K562 (cell line): ENCODE measurements around the gene TTC16. TPM values are rescaled to one million over a fixed set of nuclear protein-coding genes. Genes with fewer than 3 reads are reported as not detected.

Source experiments
- CBX8 ChIP-seq: fragments of 200-600 bp; sonication (generic); IDR thresholded peaks from 2 replicates; pipeline ENCODE4 v1.6.1; 2012; ENCODE audit warnings: borderline replicate concordance, mixed run types, low read depth, mild to moderate bottlenecking, moderate library complexity, mixed read lengths, low read length, control low read depth, inconsistent platforms; ENCODE audit not compliant: poor library complexity, severe bottlenecking; ENCODE audit errors: extremely low read depth
- CC2D1A ChIP-seq: fragments of 450-650 bp; IDR thresholded peaks from 2 replicates; pipeline ENCODE4 v1.6.1; 2017; ENCODE audit warnings: mild to moderate bottlenecking
- CREM ChIP-seq: IDR thresholded peaks from 2 replicates; pipeline ENCODE4 v1.6.1; 2014; ENCODE audit warnings: antibody characterized with exemption, low read depth
- EGR1 ChIP-seq: fragments of 450-650 bp; conservative IDR thresholded peaks from 2 replicates; pipeline ENCODE4 v1.6.1; 2017; ENCODE audit warnings: mild to moderate bottlenecking
- IRF2 ChIP-seq: sonication (generic); formaldehyde crosslinking; IDR thresholded peaks from 2 replicates; pipeline ENCODE4 v1.8.1; 2022; ENCODE audit warnings: mild to moderate bottlenecking, missing genetic modification reagents
- MEIS2 ChIP-seq: fragments of 450-650 bp; IDR thresholded peaks from 2 replicates; pipeline ENCODE4 v1.6.1; 2014; ENCODE audit warnings: mild to moderate bottlenecking; ENCODE audit not compliant: partially characterized antibody
- MLLT1 ChIP-seq, 2 experiments: fragments of 450-650 bp; IDR thresholded peaks; 2 replicates each; pipeline ENCODE4 v1.6.1; 2016
- NONO ChIP-seq, 2 experiments: fragments of 200-400 bp in 1 of 2; fragments of 450-650 bp in 1 of 2; formaldehyde crosslinking in 1 of 2; IDR thresholded peaks; 2 replicates each; pipeline ENCODE4 v1.6.1; 2017; ENCODE audit warnings: low read depth in 2 of 2, mild to moderate bottlenecking in 2 of 2, moderate library complexity in 2 of 2, low read length in 1 of 2
- PHF8 ChIP-seq: fragments of 200-600 bp; sonication (generic); IDR thresholded peaks from 2 replicates; pipeline ENCODE4 v1.6.1; 2012; ENCODE audit warnings: mixed run types, mild to moderate bottlenecking, inconsistent platforms, low read length, moderate library complexity, borderline replicate concordance
- POLR2B ChIP-seq: fragments of 450-650 bp; IDR thresholded peaks from 2 replicates; pipeline ENCODE4 v1.6.1; 2018; ENCODE audit warnings: low read depth; ENCODE audit not compliant: partially characterized antibody
- PPARD ChIP-seq: fragments of 250-450 bp; sonication (Bioruptor Pico); IDR thresholded peaks from 2 replicates; pipeline ENCODE4 v1.8.0; 2022; ENCODE audit warnings: inconsistent platforms, mild to moderate bottlenecking, moderate library complexity
- RCOR1 ChIP-seq, 2 experiments: IDR thresholded peaks; 2 replicates each; pipeline ENCODE4 v1.6.1; 2012; ENCODE audit warnings: low read depth in 2 of 2, low read length in 2 of 2, borderline replicate concordance in 1 of 2, improper control_type of control experiment in 1 of 2
- RREB1 ChIP-seq: fragments of 250-450 bp; sonication (Bioruptor Pico); IDR thresholded peaks from 2 replicates; pipeline ENCODE4 v1.4.0; 2020
- STAG1 ChIP-seq: sonication (generic); formaldehyde crosslinking; IDR thresholded peaks from 2 replicates; pipeline ENCODE4 v1.5.0; 2020; ENCODE audit warnings: missing genetic modification reagents, borderline replicate concordance
- TAF15 ChIP-seq: fragments of 200-400 bp; formaldehyde crosslinking; IDR thresholded peaks from 2 replicates; pipeline ENCODE4 v1.6.1; 2017; ENCODE audit warnings: mild to moderate bottlenecking, low read depth, low read length, moderate library complexity
- USF1 ChIP-seq: sonication (generic); formaldehyde crosslinking; IDR thresholded peaks from 2 replicates; pipeline ENCODE4 v1.9.0; 2022; ENCODE audit warnings: mild to moderate bottlenecking, missing genetic modification reagents
- ZNF584 ChIP-seq: fragments of 200-800 bp; sonication (Bioruptor generic); IDR thresholded peaks from 2 replicates; pipeline ENCODE4 v1.6.1; 2016; ENCODE audit warnings: low read depth, mild to moderate bottlenecking, missing genetic modification characterization, missing compliant biosample characterization
- ZNF778 ChIP-seq: fragments of 450-650 bp; formaldehyde crosslinking; IDR thresholded peaks from 2 replicates; pipeline ENCODE4 v1.4.0; 2020; ENCODE audit warnings: mild to moderate bottlenecking, moderate library complexity
- polyA plus RNA-seq, 8 experiments: library from polyadenylated mRNA; depleted of rRNA in 4 of 8; stranded (reverse) in 5 of 8; unstranded in 3 of 8; fragments of >200 nt; fragmentation: Nextera tagmentation in 2 of 8; fragmentation: Illumina TruSeq in 1 of 8; extraction: Ambion mirVana in 2 of 8; extraction: Trizol in 1 of 8; gene quantifications; 2 replicates each; pipeline versions ENCODE4 v1.2.1 to v1.2.3, GENCODE V29; 2011 to 2014; ENCODE audit warnings: inconsistent platforms in 1 of 8, missing spikeins in 1 of 8
- total RNA-seq, 7 experiments: library from RNA; depleted of rRNA in 6 of 7; stranded (reverse); fragments of >200 nt in 6 of 7; fragmentation: Illumina TruSeq in 2 of 7; extraction: Trizol in 2 of 7; gene quantifications; 2 replicates each; pipeline versions ENCODE4 v1.2.1 to v1.2.3, GENCODE V29; 2011 to 2021; ENCODE audit warnings: low replicate concordance in 1 of 7

The TTC16 gene
- total and polyA plus RNA-seq, 9 of the 15 experiments (the other 6 are each of a cell fraction or from before 2014, with no cell fraction given), result 0.11 TPM; not detected in 8

GRCh38 chr9:127763918-127764384, 48.1 kb downstream of the TTC16 start (continued):
- TF ChIP-seq RREB1 (CRISPR knock-in tag), result no peak
- peak; percentile 69; the same call in 1 of the 2 replicates for TF ChIP-seq CC2D1A
- no peak for TF ChIP-seq TAF15
- no peak; the same call in 1 of the 2 replicates for TF ChIP-seq CREM
- no peak for TF ChIP-seq POLR2B
- TF ChIP-seq PPARD (CRISPR knock-in tag), result no peak
- peak; percentile 45; the same call in 1 of the 2 replicates for TF ChIP-seq STAG1
- TF ChIP-seq ZNF584 (CRISPR knock-in tag), result no peak
- no peak for TF ChIP-seq PHF8
- TF ChIP-seq USF1 (CRISPR knock-in tag), result no peak
- peak; percentile 20; the same call in 1 of the 2 replicates for TF ChIP-seq EGR1
- TF ChIP-seq IRF2 (CRISPR knock-in tag), result no peak
- TF ChIP-seq MEIS2, result peak; percentile 22
- peak in 1 of 2 experiments; percentile 55; a peak in 1 of 4 replicates for TF ChIP-seq RCOR1 (IDR thresholded peaks at IDR 0.05; ENCODE audit: borderline replicate concordance in 1 of 2, low read depth in 2 of 2, low read length in 2 of 2)
- TF ChIP-seq CBX8, result no peak
- TF ChIP-seq ZNF778 (CRISPR knock-in tag), result no peak
- TF ChIP-seq NONO (IDR thresholded peaks at IDR 0.05; ENCODE audit: low read depth in 2 of 2, low read length in 1 of 2), result no peak
- no peak for TF ChIP-seq MLLT1 (IDR thresholded peaks at IDR 0.05)
